ENCODE measurements around the gene ELMO1.
A peak's percentile ranks its signal among the peaks of the same experiment; 100 is the strongest.

ELMO1 gene

GRCh38 chr7:37376386-37376785 lies 72.3 kb downstream of the ELMO1 start:
- no peak overlapping the region for H3K4me3 ChIP-seq (ENCODE audit: low read depth, low read length)
- peak; percentile 49 for DNase-seq (ENCODE audit: low read depth)
- no peak for TF ChIP-seq MAX (IDR thresholded peaks at IDR 0.05; ENCODE audit: low read depth, low read length)
- TF ChIP-seq POLR2A (IDR thresholded peaks at IDR 0.05; ENCODE audit: extremely low read depth, insufficient read length) = no peak
- no peak for TF ChIP-seq CTCF (IDR thresholded peaks at IDR 0.05; ENCODE audit: low read depth, low read length)
- TF ChIP-seq MYC (IDR thresholded peaks at IDR 0.05; ENCODE audit: low read depth, low read length) = no peak

- DNase-seq (ENCODE audit: low read depth) = no peak
- no peak overlapping the region for H3K4me3 ChIP-seq (ENCODE audit: low read depth, low read length)
- no peak for TF ChIP-seq MYC (IDR thresholded peaks at IDR 0.05; ENCODE audit: low read depth, low read length)
- no peak for TF ChIP-seq CTCF (IDR thresholded peaks at IDR 0.05; ENCODE audit: low read depth, low read length)
- TF ChIP-seq MAX (IDR thresholded peaks at IDR 0.05; ENCODE audit: low read depth, low read length) = no peak
- no peak for TF ChIP-seq POLR2A (IDR thresholded peaks at IDR 0.05; ENCODE audit: extremely low read depth, insufficient read length)
Observed at GRCh38 chr7:37372750-37373149, 75.9 kb downstream of the ELMO1 start.

GRCh38 chr7:37371755-37372154 lies 76.9 kb downstream of the ELMO1 start:
- no peak overlapping the region for H3K4me3 ChIP-seq (ENCODE audit: low read depth, low read length)
- no peak for TF ChIP-seq MYC (IDR thresholded peaks at IDR 0.05; ENCODE audit: low read depth, low read length)
- no peak for TF ChIP-seq MAX (IDR thresholded peaks at IDR 0.05; ENCODE audit: low read depth, low read length)
- no peak for TF ChIP-seq POLR2A (IDR thresholded peaks at IDR 0.05; ENCODE audit: extremely low read depth, insufficient read length)
- TF ChIP-seq CTCF (IDR thresholded peaks at IDR 0.05; ENCODE audit: low read depth, low read length) = no peak
- no peak for DNase-seq (ENCODE audit: low read depth)

- no peak overlapping the region for H3K4me3 ChIP-seq (ENCODE audit: low read depth, low read length)
- no peak for DNase-seq (ENCODE audit: low read depth)
- no peak for TF ChIP-seq CTCF (IDR thresholded peaks at IDR 0.05; ENCODE audit: low read depth, low read length)
- no peak for TF ChIP-seq POLR2A (IDR thresholded peaks at IDR 0.05; ENCODE audit: extremely low read depth, insufficient read length)
- no peak for TF ChIP-seq MAX (IDR thresholded peaks at IDR 0.05; ENCODE audit: low read depth, low read length)
- no peak for TF ChIP-seq MYC (IDR thresholded peaks at IDR 0.05; ENCODE audit: low read depth, low read length)
Observed at GRCh38 chr7:37369906-37370305, 78.8 kb downstream of the ELMO1 start.

- TF ChIP-seq POLR2A (IDR thresholded peaks at IDR 0.05; ENCODE audit: extremely low read depth, insufficient read length) (no peak), CTCF (IDR thresholded peaks at IDR 0.05; ENCODE audit: low read depth, low read length) (no peak), MYC (IDR thresholded peaks at IDR 0.05; ENCODE audit: low read depth, low read length) (no peak), MAX (IDR thresholded peaks at IDR 0.05; ENCODE audit: low read depth, low read length) (no peak)
- DNase-seq (ENCODE audit: low read depth) = no peak
- H3K4me3 ChIP-seq (ENCODE audit: low read depth, low read length) = no peak overlapping the region
Observed at GRCh38 chr7:37368540-37368939, 80.1 kb downstream of the ELMO1 start.

GRCh38 chr7:37367010-37367409 lies 81.7 kb downstream of the ELMO1 start:
- DNase-seq (ENCODE audit: low read depth) = no peak
- no peak overlapping the region for H3K4me3 ChIP-seq (ENCODE audit: low read depth, low read length)

More at GRCh38 chr7:37367010-37367409, 81.7 kb downstream of the ELMO1 start:
- TF ChIP-seq CTCF (IDR thresholded peaks at IDR 0.05; ENCODE audit: low read depth, low read length) = no peak
- TF ChIP-seq POLR2A (IDR thresholded peaks at IDR 0.05; ENCODE audit: extremely low read depth, insufficient read length) = no peak
- no peak for TF ChIP-seq MAX (IDR thresholded peaks at IDR 0.05; ENCODE audit: low read depth, low read length)
- TF ChIP-seq MYC (IDR thresholded peaks at IDR 0.05; ENCODE audit: low read depth, low read length) = no peak

Data from NB4 (cell line).